ENCODE measurements around the gene CSMD2.
"Not testable (repeated sequence)": the region's sequence is repeated elsewhere in the genome, so short reads cannot be mapped to it uniquely, and the experiment has no call there.

CSMD2 gene

DNA sequence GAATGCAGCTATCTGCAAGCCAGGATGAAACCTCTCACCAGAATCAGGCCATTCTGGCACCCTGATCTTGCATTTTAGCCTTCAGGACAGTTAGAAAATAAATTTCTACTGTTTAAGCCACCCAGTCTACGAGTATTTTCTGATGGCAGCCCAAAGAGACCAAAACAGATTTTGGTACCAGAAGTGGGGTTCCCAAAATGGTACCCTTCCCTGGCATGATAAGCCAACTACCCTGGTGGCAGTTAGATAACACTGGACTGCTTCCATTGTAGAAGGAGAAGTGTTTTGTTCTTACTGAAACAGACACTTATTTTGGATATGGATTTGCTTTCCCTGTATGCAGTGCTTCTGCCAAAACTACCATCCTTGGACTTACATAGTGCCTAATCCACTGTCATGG, 115.0 kb downstream of the CSMD2 start:
- no peak for DNase-seq

DNA sequence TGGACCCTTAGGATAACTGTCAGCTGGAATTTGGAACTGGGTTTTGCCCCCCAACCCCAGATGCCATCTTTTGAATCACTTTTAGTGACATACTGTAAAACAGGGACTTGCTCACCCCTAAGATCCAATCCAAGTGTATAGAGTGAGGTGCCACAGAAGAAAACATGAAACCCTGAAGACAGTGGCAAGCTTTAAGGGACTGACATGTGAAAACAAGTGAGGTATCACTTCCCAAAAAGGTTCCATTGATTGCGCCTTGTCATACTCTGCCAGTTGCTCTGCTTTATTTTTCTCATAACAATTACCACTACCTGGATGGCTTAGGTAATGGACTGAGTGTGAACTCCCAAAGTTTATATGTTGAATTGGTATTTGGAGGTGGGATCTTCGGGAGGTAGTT, 115.6 kb downstream of the CSMD2 start:
- DNase-seq = no peak

DNA sequence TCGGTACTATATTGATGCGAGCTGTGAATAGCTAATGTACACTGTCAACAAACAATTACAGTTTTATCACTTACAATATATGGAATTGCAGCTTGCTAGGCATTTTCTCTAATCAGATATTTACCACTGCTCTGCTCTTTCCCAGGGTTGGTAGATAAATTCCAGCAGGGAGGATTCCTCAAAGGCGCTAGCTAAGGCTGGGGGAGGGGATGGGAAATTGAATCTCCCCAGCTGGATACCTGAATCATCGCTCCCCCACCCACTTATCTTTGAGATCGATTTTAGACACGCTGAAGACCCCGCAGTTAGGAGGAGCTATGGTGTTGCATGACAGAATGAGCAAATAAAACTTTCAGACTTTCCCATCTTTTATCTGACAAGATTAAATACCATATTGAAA, 127.2 kb downstream of the CSMD2 start:
- no peak for DNase-seq

DNA sequence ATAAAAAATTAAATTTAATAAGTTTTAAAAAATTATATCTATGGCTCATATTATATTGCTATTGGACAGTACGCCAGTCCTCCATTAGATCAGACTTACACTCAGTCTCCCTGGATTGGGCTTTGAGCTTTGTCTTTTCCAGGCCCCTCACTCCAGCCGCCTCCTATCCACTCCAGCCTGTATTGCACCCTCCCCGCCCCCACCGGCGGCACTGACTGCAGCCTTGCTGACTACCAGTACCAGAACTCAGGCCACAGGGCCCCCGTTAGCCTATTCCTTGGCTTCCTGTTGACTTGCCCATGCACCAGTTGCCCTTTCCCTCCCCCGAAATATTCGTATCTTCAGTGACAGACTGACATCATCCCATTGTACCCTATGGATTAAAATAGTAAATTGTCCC, 127.9 kb downstream of the CSMD2 start:
- no peak for DNase-seq

DNA sequence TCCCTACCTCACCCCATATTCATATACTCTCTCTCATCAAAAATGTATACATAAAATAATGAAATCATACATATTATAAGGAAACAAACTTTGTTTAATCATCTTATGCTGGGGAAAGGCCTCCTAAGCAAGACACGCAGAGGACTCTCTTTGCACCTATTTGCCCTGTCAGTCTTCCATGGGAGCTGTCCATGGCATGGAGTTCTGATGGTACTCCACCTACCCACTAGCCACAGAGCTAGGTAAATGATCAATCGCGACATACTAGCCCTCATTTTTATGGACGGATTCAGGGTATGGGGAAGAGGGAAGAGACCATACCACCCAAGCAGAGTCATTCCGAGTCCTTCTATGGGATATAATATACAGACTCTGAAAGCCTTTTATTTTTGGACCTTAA, 131.0 kb downstream of the CSMD2 start:
- no peak for DNase-seq

DNA sequence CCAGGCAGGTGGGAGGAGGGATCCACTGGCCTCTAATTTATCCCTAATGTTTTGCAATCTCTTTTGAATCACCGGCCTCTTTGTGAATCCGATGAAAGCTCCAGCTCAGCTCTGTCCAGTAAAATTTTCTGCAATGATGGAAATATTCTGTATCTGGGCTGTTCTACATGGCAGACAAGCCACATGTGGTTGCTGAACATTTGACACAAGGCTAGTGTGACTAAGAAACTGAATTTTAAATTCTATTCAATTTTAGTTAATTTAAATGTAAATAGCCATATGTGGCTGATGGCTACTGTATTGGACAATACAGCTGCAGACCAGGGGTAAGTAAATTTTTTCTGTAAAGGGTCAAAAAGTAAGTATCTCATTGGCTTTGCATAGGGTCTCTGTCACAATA, 135.1 kb downstream of the CSMD2 start:
- no peak for DNase-seq

DNA sequence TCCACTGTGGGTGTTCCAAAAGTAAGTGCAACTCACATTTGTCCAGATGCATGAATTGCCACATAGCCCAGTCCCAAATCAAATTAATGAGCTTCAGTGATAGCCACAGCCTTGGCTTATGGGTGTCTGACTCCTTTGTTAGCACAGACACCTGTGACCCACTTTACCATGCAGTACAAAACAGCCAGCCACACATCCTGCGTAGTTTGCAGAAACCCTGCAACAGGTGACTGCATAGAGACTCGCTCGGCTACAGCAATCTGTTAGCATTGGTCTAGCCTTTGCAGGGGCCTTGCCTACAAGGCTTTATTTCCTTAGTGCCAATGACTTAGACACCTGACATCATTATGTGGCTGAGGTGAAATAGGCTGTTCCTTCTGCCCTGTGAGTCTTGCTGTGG, 135.5 kb downstream of the CSMD2 start:
- DNase-seq = no peak

DNA sequence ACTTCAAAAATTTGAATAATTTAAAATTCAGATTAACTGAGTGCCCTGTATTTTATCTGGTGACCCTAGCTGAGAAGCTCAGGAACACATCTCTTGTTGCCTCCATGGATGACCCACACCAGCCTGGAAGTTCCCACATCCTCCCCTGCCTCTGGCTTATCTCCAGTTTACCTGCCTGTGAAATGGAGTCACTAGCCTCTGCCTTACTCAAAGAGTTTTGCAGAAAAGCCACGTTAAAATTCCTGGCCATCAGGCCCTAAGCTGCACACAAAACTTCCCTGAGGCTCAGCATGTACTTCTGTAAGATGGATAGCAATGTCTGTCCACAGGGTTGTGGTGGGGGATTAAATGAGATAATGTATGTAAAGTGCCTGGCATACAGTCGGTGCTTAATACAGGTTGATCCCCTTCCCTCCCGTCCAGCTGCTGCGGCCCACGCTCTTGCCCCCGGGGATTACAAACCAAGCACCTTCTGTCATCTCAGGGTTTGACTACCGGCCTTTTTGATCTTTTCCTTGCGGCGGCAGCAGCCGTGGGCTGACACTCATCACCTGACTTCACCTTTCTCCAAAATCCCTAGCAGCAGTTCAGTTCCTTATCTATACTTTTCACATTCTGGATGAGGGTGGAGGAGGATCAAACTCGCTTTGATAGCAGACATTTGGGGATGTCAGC, 136.5 kb downstream of the CSMD2 start:
- DNase-seq = no peak

DNA sequence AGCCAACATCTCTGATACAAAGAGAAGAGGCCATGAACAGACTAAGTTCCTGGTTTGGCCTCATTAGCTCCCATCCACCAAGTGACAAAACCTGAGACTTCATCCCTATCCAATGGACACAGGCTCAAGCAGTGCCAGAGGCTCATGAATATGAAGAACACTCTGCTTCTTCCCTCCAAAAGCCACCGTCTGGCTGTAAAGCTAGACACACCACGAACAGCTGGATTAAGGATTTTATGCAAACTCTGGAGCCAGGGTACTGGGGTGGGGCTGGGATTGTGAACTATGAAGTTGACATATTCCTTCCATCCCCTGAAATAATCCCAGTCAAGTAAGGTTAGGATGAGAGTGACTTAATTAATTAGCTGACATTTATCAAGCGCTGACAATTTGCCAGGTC, 139.4 kb downstream of the CSMD2 start:
- DNase-seq = no peak

DNA sequence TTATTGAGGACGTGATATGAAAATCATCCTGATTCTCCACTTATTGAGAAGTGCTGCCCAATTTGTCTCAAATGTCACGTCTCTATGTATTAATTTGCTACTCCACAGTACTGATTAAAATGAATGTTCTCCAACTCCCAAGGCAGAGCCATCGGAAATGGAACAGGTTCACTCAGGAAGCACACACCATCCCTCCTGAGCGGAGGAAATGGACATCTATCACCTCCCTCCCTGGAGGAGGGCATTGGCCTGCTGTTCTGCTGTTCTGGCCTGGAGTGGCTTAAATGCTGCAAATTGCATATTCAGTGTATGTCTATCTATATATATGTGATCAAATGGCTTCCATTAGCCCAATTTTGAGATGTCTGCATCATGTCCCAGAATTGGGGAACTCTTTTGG, 140.5 kb downstream of the CSMD2 start:
- DNase-seq = no peak

DNA sequence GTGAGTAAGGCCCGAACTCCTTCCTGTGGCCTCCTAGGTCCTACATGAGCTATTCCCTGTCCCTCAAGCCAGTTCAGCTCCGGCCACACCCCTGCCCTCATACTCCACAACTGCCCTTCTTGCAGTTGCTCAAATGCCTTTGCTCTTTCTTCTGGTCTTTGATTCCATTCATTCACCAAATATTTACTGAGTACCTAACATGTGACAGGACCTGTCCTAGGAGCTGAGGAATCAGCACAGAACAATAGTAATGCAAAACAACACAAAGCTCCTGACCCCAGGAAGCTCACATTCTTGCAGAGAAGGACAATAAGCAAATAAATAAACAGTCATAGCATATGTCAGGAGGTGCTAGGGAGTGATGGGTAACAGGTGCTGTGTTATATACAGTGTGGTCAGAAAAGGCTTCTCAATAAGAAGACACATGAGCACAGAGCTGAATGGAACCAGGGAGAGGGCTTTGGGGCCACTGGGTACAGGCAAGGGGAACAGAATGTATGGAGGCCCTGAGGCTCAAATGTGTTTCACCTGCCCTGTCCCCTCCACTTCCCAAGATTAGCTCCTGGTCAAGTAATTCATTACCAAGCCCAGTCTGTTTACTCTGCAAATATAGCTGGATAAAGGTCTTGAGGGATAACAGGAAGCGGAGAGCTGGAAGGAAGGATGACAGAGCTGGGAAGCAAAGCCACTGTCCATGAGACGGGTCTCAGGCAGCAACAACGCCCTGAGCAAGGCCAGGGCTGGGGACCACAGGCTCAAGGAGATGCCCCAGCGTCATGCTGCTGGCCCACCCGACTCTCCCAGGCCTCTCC, 145.1 kb downstream of the CSMD2 start:
- no peak for DNase-seq

DNA sequence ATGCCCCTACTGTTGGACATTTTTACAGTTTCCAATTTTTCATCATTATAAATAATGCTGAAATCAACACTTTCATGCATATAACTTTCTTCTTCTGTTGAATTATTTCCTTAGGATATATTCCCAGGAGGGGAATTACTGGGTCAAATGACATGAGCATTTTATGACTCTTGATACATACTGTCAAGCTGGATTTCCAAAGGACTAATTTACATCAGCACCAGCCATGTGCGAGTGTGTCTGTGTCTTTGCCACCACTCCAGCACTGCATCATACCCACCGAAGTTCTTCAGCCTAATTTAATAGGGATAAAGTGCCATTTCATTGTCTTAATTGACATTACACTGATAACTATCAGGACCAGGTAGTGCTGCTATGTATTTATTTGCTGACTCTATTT, 146.7 kb downstream of the CSMD2 start:
- no peak for DNase-seq

DNA sequence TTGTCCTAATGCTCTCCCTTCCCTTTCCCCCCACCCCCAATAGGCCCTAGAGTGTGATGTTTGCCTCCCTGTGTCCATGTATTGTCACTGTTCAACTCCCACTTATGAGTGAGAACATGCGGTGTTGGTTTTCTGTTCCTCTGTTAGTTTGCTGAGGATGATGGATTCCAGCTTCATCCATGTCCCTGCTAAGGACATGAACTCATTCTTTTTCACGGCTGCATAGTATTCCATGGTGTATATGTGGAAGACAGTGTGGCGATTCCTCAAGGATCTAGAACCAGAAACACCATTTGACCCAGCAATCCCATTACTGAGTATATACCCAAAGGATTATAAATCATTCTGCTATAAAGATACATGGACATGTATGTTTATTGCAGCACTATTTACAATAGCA, 148.7 kb downstream of the CSMD2 start:
- not testable (repeated sequence) for DNase-seq

DNA sequence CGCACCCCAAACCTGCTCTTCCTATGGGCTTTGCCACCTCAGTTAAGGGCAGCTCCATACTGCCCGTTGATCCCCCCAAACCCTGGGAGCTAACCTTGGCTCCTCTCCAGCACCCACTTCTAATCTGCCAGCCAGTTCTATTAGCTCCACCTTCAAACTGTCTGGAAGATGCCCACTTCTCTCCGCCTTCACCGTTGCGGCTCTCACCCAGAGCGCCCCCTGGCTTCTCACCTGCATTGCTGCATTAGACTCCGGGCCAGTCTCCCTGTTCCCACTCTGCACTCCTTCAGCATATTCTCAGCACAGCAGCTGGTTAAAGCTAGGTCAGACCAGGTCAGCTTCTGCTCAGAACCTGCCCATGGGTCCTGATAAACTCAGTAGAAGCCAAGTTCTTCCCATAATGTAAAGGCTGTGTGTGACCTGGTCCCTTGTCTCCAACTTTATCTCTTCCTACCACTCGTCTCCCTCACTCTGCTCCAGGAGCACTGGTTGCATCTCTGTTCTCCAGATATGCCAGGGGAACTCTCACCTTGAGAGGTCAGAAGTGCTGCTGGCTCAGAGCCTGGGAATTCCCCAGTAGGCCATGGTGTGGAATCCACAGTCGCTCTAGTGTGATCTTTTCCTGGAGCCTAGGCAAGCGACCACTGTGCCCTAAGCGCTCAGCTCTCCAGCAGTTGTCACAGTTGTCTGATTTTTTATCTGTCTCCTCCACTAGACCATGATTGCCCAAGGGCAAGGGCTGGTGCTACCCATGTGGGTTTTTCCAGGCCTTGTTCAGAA, 150.9 kb downstream of the CSMD2 start:
- no peak for DNase-seq

DNA sequence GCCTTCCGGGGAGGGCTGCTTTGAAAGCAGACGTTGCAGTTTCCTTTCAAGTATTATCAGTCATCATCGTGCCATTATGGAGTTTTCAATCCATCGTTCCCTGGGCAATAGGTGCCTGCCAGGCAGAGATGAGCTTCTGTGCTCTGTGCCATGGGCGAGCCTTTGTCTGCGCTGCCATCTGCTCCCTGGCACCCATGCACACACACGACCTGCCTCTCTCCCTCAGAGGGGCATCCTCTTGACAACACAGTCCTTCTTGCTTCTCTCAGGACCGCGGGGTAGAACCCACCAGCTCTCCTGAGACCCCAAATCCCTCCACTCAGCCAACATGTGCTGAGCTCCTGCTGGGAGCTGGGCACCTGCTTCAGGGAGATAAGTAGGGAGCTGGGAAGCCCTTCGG, 151.9 kb downstream of the CSMD2 start:
- no peak for DNase-seq

DNA sequence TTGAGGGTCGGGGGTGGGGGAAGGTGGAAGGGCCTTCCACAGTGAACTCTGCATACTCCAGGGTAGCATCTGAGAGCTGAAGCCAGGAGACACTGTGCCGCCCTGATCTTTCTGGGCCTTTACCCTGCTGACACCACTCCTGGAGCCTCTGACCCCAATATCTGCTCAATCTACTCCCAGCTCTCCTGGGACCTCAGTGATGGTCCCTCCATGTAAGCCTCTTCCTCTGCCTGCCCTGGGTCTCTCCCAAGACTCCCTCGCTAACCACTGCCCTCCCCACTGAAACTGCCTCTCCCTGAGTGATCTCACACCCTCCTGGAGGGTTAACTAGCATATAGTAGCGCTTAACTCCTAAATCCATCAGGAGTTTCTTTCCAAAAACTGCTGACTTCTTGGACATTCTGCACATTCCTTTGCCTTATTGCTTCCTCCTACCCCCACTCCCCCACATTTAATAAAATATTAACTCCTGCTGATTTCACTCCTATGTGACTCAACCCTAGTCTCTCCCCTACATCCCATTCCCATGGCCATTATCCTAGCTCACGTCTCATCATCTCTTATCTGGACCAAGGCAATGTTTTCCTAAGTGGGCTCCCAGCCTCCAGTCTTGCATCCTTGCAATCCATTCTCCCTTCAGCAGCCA, 155.6 kb downstream of the CSMD2 start:
- DNase-seq = no peak

DNA sequence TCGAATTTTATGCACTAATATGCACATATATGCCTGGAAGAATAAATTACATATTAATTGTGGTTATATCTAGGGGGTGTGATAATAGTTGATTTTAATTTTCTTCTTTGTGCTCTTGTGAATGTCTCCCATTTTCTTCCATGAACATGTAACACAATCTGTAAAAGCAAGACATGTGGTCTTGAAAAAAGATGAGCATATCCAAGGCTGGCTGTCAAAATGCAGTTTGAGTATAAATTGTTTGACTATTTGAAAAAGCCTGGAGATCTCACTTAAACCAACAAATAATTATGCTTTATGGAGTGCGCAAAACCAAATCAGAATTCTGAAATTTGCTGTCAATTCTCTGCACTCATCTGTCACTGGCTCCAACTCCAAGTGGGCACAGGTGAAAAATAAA, 157.3 kb downstream of the CSMD2 start:
- no peak for DNase-seq

DNA sequence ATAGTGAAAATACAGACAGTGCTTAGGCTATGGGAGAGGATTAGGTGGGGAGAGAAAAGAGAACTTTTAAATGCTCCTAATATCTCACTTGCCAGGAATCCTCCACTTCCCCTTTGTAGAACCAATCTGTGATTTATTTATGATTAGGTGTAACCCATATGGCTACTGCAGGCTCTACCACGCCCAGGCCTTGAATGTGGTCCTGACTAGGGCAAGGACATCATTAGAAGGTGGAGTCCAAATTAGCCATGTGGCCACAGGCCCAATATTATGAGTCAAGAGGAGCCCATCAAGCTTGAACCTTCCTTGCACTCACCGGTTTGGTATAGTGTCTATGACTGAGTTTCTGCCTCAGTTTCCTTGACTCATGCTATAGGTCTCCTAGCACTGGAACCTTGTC, 159.7 kb downstream of the CSMD2 start:
- DNase-seq = no peak

DNA sequence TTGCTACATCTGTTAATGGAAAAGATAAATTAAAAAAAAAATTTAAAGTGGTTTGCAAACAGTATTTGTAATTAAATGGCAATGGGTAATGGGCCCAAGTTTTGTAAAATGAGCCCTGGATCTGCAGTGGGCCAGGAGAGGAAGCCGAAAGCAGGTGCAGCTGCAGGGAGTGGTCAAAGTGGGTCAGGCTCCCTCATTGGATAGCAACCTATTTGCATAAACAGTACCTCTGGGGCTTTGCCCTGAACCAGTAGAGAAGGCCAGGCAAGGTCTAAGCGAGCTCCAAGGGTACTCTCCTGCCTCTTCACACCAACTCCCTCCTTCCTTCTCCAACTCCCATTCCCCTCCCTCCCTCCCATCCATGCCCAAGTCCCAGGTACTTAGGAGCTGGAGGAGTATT, 162.2 kb downstream of the CSMD2 start:
- peak; percentile 43 for DNase-seq

DNA sequence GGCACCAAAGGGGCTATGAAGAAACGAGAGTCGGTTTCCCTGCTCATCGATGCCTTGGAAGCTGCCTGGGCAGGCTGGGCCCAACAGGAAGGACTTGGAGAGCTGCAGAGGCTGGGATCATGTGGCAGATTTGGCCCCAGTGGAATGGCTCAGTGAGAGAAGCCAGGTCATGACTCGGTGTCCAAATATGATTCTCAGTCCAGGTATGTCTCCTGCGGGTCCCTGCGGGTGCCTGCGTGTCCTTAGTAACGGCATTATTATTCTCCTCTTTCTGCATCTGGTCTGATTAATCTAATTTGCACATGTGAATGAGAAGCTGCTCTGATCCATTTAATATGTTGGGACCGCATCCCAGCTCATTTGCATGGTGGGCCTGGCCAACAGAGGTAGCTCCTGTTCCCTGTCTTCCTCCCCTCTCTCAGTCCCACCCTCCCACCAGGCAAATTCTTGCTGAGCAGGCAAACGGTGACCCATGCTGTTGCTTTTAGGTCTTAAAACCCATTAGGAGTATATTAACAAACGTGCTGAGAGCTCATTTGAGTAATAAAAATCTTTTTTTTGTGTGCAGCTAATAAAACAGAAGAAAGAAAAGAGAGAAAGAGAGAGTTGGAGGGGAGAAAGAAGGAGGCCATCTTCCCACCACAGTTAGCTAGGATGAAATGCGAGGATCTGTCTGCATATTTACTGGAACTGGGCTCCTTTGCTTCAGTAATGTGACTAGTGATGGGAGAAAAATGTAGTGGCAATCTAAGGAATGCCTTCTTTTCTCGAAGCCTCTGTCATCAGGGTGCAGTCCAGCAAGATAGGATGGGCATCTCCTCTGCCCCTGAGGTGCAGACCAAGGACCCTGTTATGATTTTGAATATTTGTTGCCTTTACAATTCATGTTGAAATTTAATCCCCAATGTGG, 167.6 kb downstream of the CSMD2 start:
- no peak for DNase-seq

DNA sequence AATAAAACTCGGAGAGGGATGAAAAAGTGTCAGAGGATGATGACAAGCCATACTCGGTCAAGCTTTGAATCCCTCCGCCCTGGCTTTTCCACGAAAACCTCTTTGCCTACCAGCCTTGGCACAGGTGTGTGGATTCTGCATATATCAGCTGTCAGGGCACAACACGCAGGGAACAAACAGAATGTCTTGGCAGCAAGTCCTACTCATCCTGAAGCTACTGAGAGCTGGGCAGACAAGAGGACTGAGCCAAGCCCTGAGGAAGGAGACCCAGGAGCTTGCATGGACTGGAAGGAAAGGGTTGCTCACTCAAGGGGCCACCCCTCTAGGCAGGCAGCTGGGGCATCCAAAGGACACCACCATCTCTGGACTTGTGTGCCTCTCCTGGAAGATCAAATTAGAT, 168.7 kb downstream of the CSMD2 start:
- DNase-seq = no peak

DNA sequence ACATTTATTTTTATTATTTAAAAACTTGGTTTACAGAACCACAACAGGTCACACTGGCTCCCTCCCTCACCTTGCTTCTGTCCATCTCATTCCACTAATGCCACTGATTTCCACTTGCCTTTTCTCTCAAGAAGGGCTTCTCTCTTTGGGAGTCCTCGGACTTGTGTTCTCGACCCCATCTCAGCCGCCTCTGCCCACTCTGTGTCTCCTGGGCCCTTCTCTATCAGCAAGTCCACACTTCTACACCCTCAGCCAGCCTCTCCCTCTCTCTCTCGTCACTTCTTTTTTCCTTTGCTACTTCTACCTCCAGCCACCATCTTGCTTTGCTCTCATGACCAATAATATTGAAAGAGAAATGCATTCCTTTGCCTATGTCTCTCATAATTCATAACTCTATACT, 171.7 kb downstream of the CSMD2 start:
- no peak for DNase-seq

Data from DMS79 (cell line).